Panc1 (cell line): ENCODE results near the gene PKD1. TPM values are rescaled to one million over a fixed set of nuclear protein-coding genes. Genes with fewer than 3 reads are reported as not detected.
A peak's percentile ranks its signal among the peaks of the same experiment; 100 is the strongest.

ENCODE experiments used
- ATAC-seq: fragments of 200-7000 bp; cut with Tn5 transposase; 2 replicates; pipeline ENCODE4 v1.9.1; 2020; ENCODE audit warnings: mild to moderate bottlenecking, moderate library complexity
- BruUV-seq: library from RNA; stranded (reverse); fragments of 400-500 nt; replicated peaks from 2 replicates; lab custom pipeline; 2021; lab: Mats Ljungman, UMichigan
- CTCF ChIA-PET: fragments of 300-600 bp; sonication (Branson Sonifier 250); formaldehyde crosslinking; loops from one replicate; lab custom pipeline; 2022; ENCODE audit warnings: antibody characterized with exemption; lab: Charles Lee
- POLR2A ChIA-PET: fragments of 300-600 bp; sonication (Branson Sonifier 250); formaldehyde crosslinking; loops from one replicate; lab custom pipeline; 2022; ENCODE audit warnings: antibody characterized with exemption; lab: Charles Lee
- DNase-seq: peaks from one replicate; pipeline ENCODE4 v3.0.0-alpha.2; 2010; ENCODE audit warnings: low read depth, low spot score
- H3K27ac ChIP-seq: 2 replicates; pipeline ENCODE4 v1.5.1; 2011; ENCODE audit warnings: mild to moderate bottlenecking, low read length, inconsistent platforms
- H3K27me3 ChIP-seq: fragments of 200-500 bp; sonication (Bioruptor generic); 2 replicates; pipeline ENCODE4 v1.6.0; 2014; ENCODE audit warnings: low read length, inconsistent platforms; ENCODE audit not compliant: control insufficient read depth, insufficient read depth
- H3K36me3 ChIP-seq: fragments of 200-500 bp; sonication (Bioruptor generic); 2 replicates; pipeline ENCODE4 v1.5.1; 2014; ENCODE audit warnings: inconsistent platforms, mild to moderate bottlenecking, low read length, moderate library complexity; ENCODE audit not compliant: control insufficient read depth, insufficient read depth
- H3K4me1 ChIP-seq: 2 replicates; pipeline ENCODE4 v1.5.1; 2011; ENCODE audit warnings: inconsistent platforms, mild to moderate bottlenecking, low read length, moderate library complexity; ENCODE audit not compliant: control insufficient read depth, insufficient read depth
- H3K4me3 ChIP-seq, 2 experiments: 2 replicates each; pipeline ENCODE4 v1.5.1; 2011 to 2012; ENCODE audit warnings: low read depth in 2 of 2, low read length in 2 of 2, mild to moderate bottlenecking in 2 of 2, inconsistent platforms in 1 of 2, moderate library complexity in 1 of 2
- H3K9me3 ChIP-seq: fragments of 200-500 bp; sonication (Bioruptor generic); 2 replicates; pipeline ENCODE4 v1.5.1; 2014; ENCODE audit warnings: low read depth, mild to moderate bottlenecking, inconsistent platforms, low read length, moderate library complexity; ENCODE audit not compliant: control insufficient read depth, insufficient read depth
- CTCF ChIP-seq: fragments of 450-650 bp; IDR thresholded peaks from 2 replicates; pipeline ENCODE4 v1.5.1; 2017; ENCODE audit warnings: mild to moderate bottlenecking
- POLR2AphosphoS5 ChIP-seq: IDR thresholded peaks from 2 replicates; pipeline ENCODE4 v1.6.1; 2012; ENCODE audit warnings: mild to moderate bottlenecking, low read depth, low read length, moderate library complexity
- REST ChIP-seq, 2 experiments: IDR thresholded peaks; 2 replicates each; pipeline ENCODE4 v1.6.1; 2011 to 2012; ENCODE audit warnings: low read depth in 2 of 2, control low read depth in 1 of 2, low read length in 1 of 2, mild to moderate bottlenecking in 1 of 2, moderate library complexity in 1 of 2; ENCODE audit not compliant: insufficient read depth in 1 of 2
- SIN3A ChIP-seq: IDR thresholded peaks from 2 replicates; pipeline ENCODE4 v1.6.1; 2012; ENCODE audit warnings: low read depth, mild to moderate bottlenecking, low read length, moderate library complexity, borderline replicate concordance; ENCODE audit not compliant: insufficient read depth
- TCF7L2 ChIP-seq: IDR thresholded peaks from 2 replicates; pipeline ENCODE4 v1.6.1; 2011; ENCODE audit warnings: mild to moderate bottlenecking, low read depth, low read length, inconsistent platforms
- in situ Hi-C: cut with HindIII; loops from 2 replicates; pipeline ENCODE4 v1.10.0; 2016; ENCODE audit warnings: low sequenced_read_pairs, low pct_unique_long_range_greater_than_20kb
- intact Hi-C: fragments of 100-400 bp; cut with micrococcal nuclease; formaldehyde crosslinking; loops from one replicate; pipeline ENCODE4 v1.10.0; 2022; ENCODE audit not compliant: unreplicated experiment
- microRNA-seq: library from miRNA; unstranded; fragments of <30 nt; microRNA quantifications from one replicate; pipeline ENCODE4 v1.1.0, GENCODE V29; 2020; ENCODE audit not compliant: unreplicated experiment
- total RNA-seq: library from RNA; stranded (reverse); gene quantifications from one replicate; pipeline ENCODE4 v1.2.1, GENCODE V29; 2021; ENCODE audit not compliant: unreplicated experiment

The PKD1 gene
- total RNA-seq, 1 experiment from 2014 or later: 279 TPM

GRCh38 chr16:2039274-2040031 lies 96.2 kb downstream of the PKD1 start:
- no TSS peak for BruUV-seq
- POLR2A ChIA-PET: interaction anchor here (0.9 kb wide), 1 partner anchor 113 kb away, joined by 8 read pairs; no protein-coding TSS in a partner anchor

More at GRCh38 chr16:2039274-2040031, 96.2 kb downstream of the PKD1 start:
- no peak for TF ChIP-seq REST (IDR thresholded peaks at IDR 0.05; ENCODE audit: insufficient read depth in 1 of 2, low read depth in 2 of 2, low read length in 1 of 2)
- no peak for TF ChIP-seq CTCF
- TF ChIP-seq POLR2AphosphoS5: peak; percentile 63; the same call in 1 of the 2 replicates
- peak; percentile 34; the same call in 1 of the 2 replicates for TF ChIP-seq TCF7L2
- no peak; the same call in 1 of the 2 replicates for TF ChIP-seq SIN3A
- in situ Hi-C loops (no loop called here), intact Hi-C loops (no loop called here)
- no peaks in the 10 kb centered on the region for H3K27me3 ChIP-seq
- DNase-seq (no peak), ATAC-seq (peak; percentile 24)
- no peaks in the 10 kb centered on the region for H3K9me3 ChIP-seq
- H3K27ac ChIP-seq: peak overlapping the region; percentile 82
- no peak overlapping the region for H3K4me3 ChIP-seq
- H3K4me1 ChIP-seq: peaks cover 70% of the 10 kb centered on the region
- CTCF ChIA-PET: interaction anchor here (0.7 kb wide), 1 partner anchor 270 kb away, joined by 3 read pairs; no protein-coding TSS in a partner anchor
- H3K36me3 ChIP-seq: no peaks in the 10 kb centered on the region

Small RNA genes lying within 50 kb of the gene (microRNA-seq; reads per million reads assigned to microRNA genes)
- gene MIR1225 (not detected), gene MIR3180-5 (not detected), gene MIR4516 (not detected), gene MIR6511B1 (not detected)

Other genes starting within 250 kb of the PKD1 start
- 3.3 TPM for gene HS3ST6, start 217.5 kb downstream of the PKD1 start, total RNA-seq
- 25.3 TPM for gene MSRB1, start 192.7 kb downstream of the PKD1 start, total RNA-seq
- 0.26 TPM for gene RPL3L, start 181.2 kb downstream of the PKD1 start, total RNA-seq
- 287 TPM for gene NDUFB10, start 176.4 kb downstream of the PKD1 start, total RNA-seq
- gene RPS2, start 171.1 kb downstream of the PKD1 start, total RNA-seq: 2,794 TPM
- gene RNF151, start 169.0 kb downstream of the PKD1 start, total RNA-seq: not detected
- 42.4 TPM for gene TBL3, start 163.8 kb downstream of the PKD1 start, total RNA-seq
- gene NOXO1, start 154.4 kb downstream of the PKD1 start, total RNA-seq: 4.0 TPM
- gene GFER, start 151.7 kb downstream of the PKD1 start, total RNA-seq: 49.2 TPM
- 15.2 TPM for gene SYNGR3, start 145.9 kb downstream of the PKD1 start, total RNA-seq
- 85.7 TPM for gene ZNF598, start 126.1 kb downstream of the PKD1 start, total RNA-seq
- gene NPW, start 116.1 kb downstream of the PKD1 start, total RNA-seq: 15.3 TPM
- gene NHERF2, start 109.0 kb downstream of the PKD1 start, total RNA-seq: 174 TPM
- 39.8 TPM for gene NTHL1, start 88.1 kb downstream of the PKD1 start, total RNA-seq
- 115 TPM for gene TSC2, start 87.9 kb downstream of the PKD1 start, total RNA-seq
- gene RAB26, start 12.7 kb upstream of the PKD1 start, total RNA-seq: 92.2 TPM
- gene TRAF7, start 19.9 kb upstream of the PKD1 start, total RNA-seq: 108 TPM
- gene CASKIN1, start 60.7 kb upstream of the PKD1 start, total RNA-seq: 4.5 TPM
- gene MLST8, start 69.6 kb upstream of the PKD1 start, total RNA-seq: 91.1 TPM
- 8.7 TPM for gene BRICD5, start 75.0 kb upstream of the PKD1 start, total RNA-seq
- 48.7 TPM for gene PGP, start 78.9 kb upstream of the PKD1 start, total RNA-seq
- 50.8 TPM for gene E4F1, start 87.7 kb upstream of the PKD1 start, total RNA-seq
- gene DNASE1L2, start 100.5 kb upstream of the PKD1 start, total RNA-seq: 4.4 TPM
- 117 TPM for gene ECI1, start 115.7 kb upstream of the PKD1 start, total RNA-seq
- gene RNPS1, start 132.2 kb upstream of the PKD1 start, total RNA-seq: 249 TPM
- 58.4 TPM for gene ABCA3, start 204.8 kb upstream of the PKD1 start, total RNA-seq